Endothelial cell of umbilical vein (primary cell): ENCODE results near the gene SLC16A4. TPM values are rescaled to one million over a fixed set of nuclear protein-coding genes. Genes with fewer than 3 reads are reported as not detected.

Experiments used
- BruUV-seq: library from RNA; stranded (reverse); fragments of 400-500 nt; replicated peaks from 2 replicates; lab custom pipeline; 2021; lab: Mats Ljungman, UMichigan
- CTCF ChIA-PET: fragments of 300-600, 350-600 bp; sonication (Branson Sonifier 250); formaldehyde crosslinking; loops from one replicate; lab custom pipeline; 2021; ENCODE audit warnings: antibody characterized with exemption, inconsistent platforms; lab: Charles Lee
- POLR2A ChIA-PET: fragments of 300-600, 350-600 bp; sonication (Branson Sonifier 250); formaldehyde crosslinking; loops from one replicate; lab custom pipeline; 2021; ENCODE audit warnings: antibody characterized with exemption, inconsistent platforms; lab: Charles Lee
- DNase-seq: peaks from one replicate; pipeline ENCODE4 v3.0.0-alpha.2; 2011; ENCODE audit warnings: low read depth, low spot score
- FAIRE-seq: peaks from 2 replicates; lab custom pipeline; 2011; peaks lifted over from hg19 to GRCh38; lab: Jason Lieb, UNC
- H2AFZ ChIP-seq: 2 replicates; pipeline ENCODE4 v1.6.0; 2012; ENCODE audit warnings: low read depth, low read length, control low read depth, inconsistent platforms
- H3K27ac ChIP-seq: 2 replicates; pipeline ENCODE4 v1.5.1; 2011; ENCODE audit warnings: low read depth, mild to moderate bottlenecking, control low read depth, low read length, moderate library complexity; ENCODE audit not compliant: insufficient read depth
- H3K27me3 ChIP-seq, 2 experiments: 2 replicates each; pipeline versions ENCODE4 v1.6.0 to v1.6.1; 2011; ENCODE audit warnings: low read length in 2 of 2, mixed read lengths in 1 of 2; ENCODE audit not compliant: control insufficient read depth in 2 of 2, insufficient read depth in 2 of 2
- H3K36me3 ChIP-seq, 2 experiments: 2 replicates in 1 of 2; 3 replicates in 1 of 2; pipeline ENCODE4 v1.5.1; 2011; ENCODE audit warnings: low read length in 2 of 2, mild to moderate bottlenecking in 1 of 2, moderate library complexity in 1 of 2; ENCODE audit not compliant: control insufficient read depth in 2 of 2, insufficient read depth in 2 of 2; ENCODE audit errors: extremely low read depth in 1 of 2
- H3K4me1 ChIP-seq: 3 replicates; pipeline ENCODE4 v1.5.1; 2011; ENCODE audit warnings: mild to moderate bottlenecking, low read length; ENCODE audit not compliant: control insufficient read depth, insufficient read depth; ENCODE audit errors: extremely low read depth
- H3K4me2 ChIP-seq: 2 replicates; pipeline ENCODE4 v1.6.1; 2011; ENCODE audit warnings: low read length, control low read depth, mixed read lengths; ENCODE audit not compliant: insufficient read depth
- H3K4me3 ChIP-seq, 3 experiments: fragments of 200-600 bp in 1 of 3; sonication (generic), shearing (Covaris generic) in 1 of 3; replicated peaks in 1 of 3; 2 replicates each; pipeline ENCODE4 v1.5.1; 2011 to 2016; ENCODE audit warnings: control low read depth in 3 of 3, low read length in 3 of 3, mild to moderate bottlenecking in 2 of 3, inconsistent platforms in 1 of 3, low read depth in 1 of 3, moderate library complexity in 1 of 3; ENCODE audit not compliant: insufficient read depth in 1 of 3
- H3K79me2 ChIP-seq: 2 replicates; pipeline ENCODE4 v1.6.0; 2012; ENCODE audit warnings: low read length, inconsistent platforms; ENCODE audit not compliant: control insufficient read depth, insufficient read depth
- H3K9ac ChIP-seq: replicated peaks from 2 replicates; pipeline ENCODE3; 2011; ENCODE audit warnings: low read length, control low read depth; ENCODE audit not compliant: insufficient read depth; ENCODE audit errors: extremely low read depth
- H3K9me1 ChIP-seq: replicated peaks from 3 replicates; pipeline ENCODE4 v1.6.0; 2011; ENCODE audit warnings: mild to moderate bottlenecking, low read length; ENCODE audit not compliant: control insufficient read depth, insufficient read depth; ENCODE audit errors: extremely low read depth
- H3K9me3 ChIP-seq: replicated peaks from 2 replicates; pipeline ENCODE4 v1.5.1; 2012; ENCODE audit warnings: low read length, inconsistent platforms; ENCODE audit not compliant: control insufficient read depth, insufficient read depth
- H4K20me1 ChIP-seq: replicated peaks from 2 replicates; pipeline ENCODE3; 2011; ENCODE audit warnings: mild to moderate bottlenecking, low read length; ENCODE audit not compliant: control insufficient read depth, insufficient read depth; ENCODE audit errors: extremely low read depth
- EZH2 ChIP-seq: IDR thresholded peaks from 2 replicates; pipeline ENCODE4 v1.6.1; 2012; ENCODE audit warnings: borderline replicate concordance, low read depth, mild to moderate bottlenecking, moderate library complexity, low read length, inconsistent platforms; ENCODE audit not compliant: severe bottlenecking
- FOS ChIP-seq: IDR thresholded peaks from 2 replicates; pipeline ENCODE4 v1.6.1; 2011; ENCODE audit warnings: mild to moderate bottlenecking, low read length, moderate library complexity, borderline replicate concordance; ENCODE audit not compliant: insufficient read depth
- GATA2 ChIP-seq: IDR thresholded peaks from 2 replicates; pipeline ENCODE4 v1.7.0; 2011; ENCODE audit warnings: low read depth, mild to moderate bottlenecking, moderate library complexity, mixed read lengths, low read length; ENCODE audit not compliant: insufficient read length, insufficient read depth
- JUN ChIP-seq: IDR thresholded peaks from 2 replicates; pipeline ENCODE4 v1.6.1; 2011; ENCODE audit warnings: borderline replicate concordance, low read depth; ENCODE audit not compliant: insufficient read length, insufficient read depth
- MYC ChIP-seq: IDR thresholded peaks from one replicate; pipeline ENCODE4 v1.6.1; 2011; ENCODE audit warnings: mild to moderate bottlenecking, low read depth, low read length
- POLR2A ChIP-seq: IDR thresholded peaks from 2 replicates; pipeline ENCODE4 v1.6.1; 2012; ENCODE audit warnings: low read depth, mild to moderate bottlenecking, control low read depth, low read length
- POLR2AphosphoS5 ChIP-seq: IDR thresholded peaks from 2 replicates; pipeline ENCODE4 v1.6.1; 2012; ENCODE audit warnings: low read depth, mild to moderate bottlenecking, control low read depth, low read length, moderate library complexity; ENCODE audit not compliant: insufficient read depth
- dilution Hi-C: fragments of 300-500 bp; cut with MboI; formaldehyde crosslinking; loops from one replicate; pipeline ENCODE4 v1.15.0; 2019; ENCODE audit warnings: low sequenced_read_pairs; ENCODE audit not compliant: extremely low pct_ligation_motif_present
- intact Hi-C: fragments of 100-400 bp; cut with micrococcal nuclease; formaldehyde crosslinking; loops from one replicate; pipeline ENCODE4 v1.10.0; 2022
- polyA plus RNA-seq, 4 experiments: library from polyadenylated mRNA; depleted of rRNA in 3 of 4; stranded (reverse) in 3 of 4; unstranded in 1 of 4; fragments of >200 nt; gene quantifications; 2 replicates each; pipeline versions ENCODE4 v1.2.1 to v1.2.3, GENCODE V29; 2011 to 2012; ENCODE audit warnings: missing spikeins in 1 of 4
- total RNA-seq: library from RNA; stranded (reverse); gene quantifications from 2 replicates; pipeline ENCODE4 v1.2.3, GENCODE V29; 2021
- TF ChIP-seq, protein P1 (sequence below): IDR thresholded peaks from 2 replicates; pipeline ENCODE4 v1.6.1; 2011; ENCODE audit not compliant: insufficient read depth, insufficient read length
- TF ChIP-seq, protein P2 (sequence below), 2 donors: IDR thresholded peaks; 1 replicate in 1 of 2; 2 replicates in 1 of 2; pipeline ENCODE4 v1.5.1; 2011; ENCODE audit warnings: low read length in 2 of 2, mild to moderate bottlenecking in 2 of 2, moderate library complexity in 2 of 2, control low read depth in 1 of 2, inconsistent platforms in 1 of 2, low read depth in 1 of 2; ENCODE audit not compliant: insufficient read depth in 1 of 2; ENCODE audit errors: extremely low read depth in 1 of 2

The SLC16A4 gene
- total and polyA plus RNA-seq, 2 donors (not counting 3 experiments of a cell fraction or from before 2014, with no cell fraction given), result 2.8 to 7.2 TPM

DNA sequence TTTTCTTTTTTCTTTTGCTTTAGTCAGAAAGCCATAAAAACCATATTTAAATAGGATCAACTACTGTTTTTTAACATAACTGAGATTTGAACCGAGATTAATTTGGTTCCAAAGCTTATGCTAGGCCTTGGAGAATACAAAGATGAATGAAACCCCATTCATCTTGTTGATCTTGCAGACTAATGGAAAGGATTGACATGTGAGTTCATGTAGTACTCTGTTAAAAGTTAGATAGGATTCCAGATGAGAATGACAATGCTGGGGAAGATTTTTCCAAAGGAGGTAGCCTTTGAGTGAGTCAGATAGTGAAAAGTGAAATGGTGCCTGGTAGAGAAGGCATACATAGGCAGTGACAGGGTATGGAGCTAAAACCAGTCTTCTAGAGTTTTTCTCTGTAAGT is 29.0 kb downstream of the SLC16A4 start:
- Histone ChIP-seq H3K4me1 (no peaks in the 10 kb centered on the region), H3K79me2 (peaks cover 32% of the 10 kb centered on the region), H3K27ac (no peak overlapping the region), H3K4me2 (no peak overlapping the region), H3K36me3 (peaks cover 0 to 3% of the 10 kb centered on the region in 2 experiments), H3K4me3 (no peak overlapping the region), H3K9ac (no peak overlapping the region), H3K9me3 (no peaks in the 10 kb centered on the region), H4K20me1 (no peaks in the 10 kb centered on the region), H3K27me3 (no peaks in the 10 kb centered on the region), H3K9me1 (no peaks in the 10 kb centered on the region), H2AFZ (no peak overlapping the region)
- intact Hi-C loops (no loop called here), dilution Hi-C loops (no loop called here)
- ChIA-PET POLR2A (interaction anchor here (0.7 kb wide), 1 partner anchor 28 kb away, joined by 11 read pairs; no protein-coding TSS in a partner anchor), CTCF (interaction anchor here (1.5 to 1.9 kb wide), 2 partner anchors 21 to 154 kb away, joined by 4 to 5 read pairs; no protein-coding TSS in a partner anchor)
- no peak for TF ChIP-seq MYC
- TF ChIP-seq POLR2A, result no peak
- TF ChIP-seq EZH2, result no peak
- TF ChIP-seq JUN, result no peak
- no peak for TF ChIP-seq POLR2AphosphoS5
- FAIRE-seq (no peak), DNase-seq (no peak)
- no TSS peak for BruUV-seq

DNA sequence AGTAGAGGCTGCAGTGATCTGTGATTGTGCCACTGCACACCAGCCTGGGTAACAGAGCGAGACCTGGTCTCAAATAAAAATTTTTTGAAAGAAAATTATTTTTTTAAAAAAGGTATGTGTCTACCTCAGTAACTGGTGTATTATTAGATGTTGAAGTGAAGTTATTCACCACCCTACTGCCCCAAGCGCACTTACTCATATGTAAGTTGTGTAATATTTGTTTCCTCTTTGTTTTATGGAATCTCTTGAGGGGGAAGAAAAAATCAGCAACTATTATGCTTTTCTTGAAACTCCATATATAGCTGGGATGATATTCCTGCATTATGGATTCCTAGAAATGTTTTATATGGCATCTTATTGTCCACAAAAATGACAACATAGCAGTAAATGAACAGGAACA is 30.4 kb downstream of the SLC16A4 start:
- no peak overlapping the region for H3K4me3 ChIP-seq
- H3K27ac ChIP-seq, result no peak overlapping the region
- no peak overlapping the region for H2AFZ ChIP-seq
- BruUV-seq, result no TSS peak
- no peak for DNase-seq
- H3K9me1 ChIP-seq, result no peaks in the 10 kb centered on the region
- ChIA-PET POLR2A (no interaction called here), CTCF (interaction anchor here (1.0 to 1.9 kb wide), 6 partner anchors 11 to 153 kb away, joined by 3 to 6 read pairs (median 4); no protein-coding TSS in a partner anchor)
- peaks cover 0 to 9% of the 10 kb centered on the region in 2 experiments for H3K36me3 ChIP-seq
- TF ChIP-seq POLR2AphosphoS5 (no peak), FOS (no peak), JUN (no peak), POLR2A (no peak), GATA2 (no peak), MYC (no peak), EZH2 (no peak)
- TF ChIP-seq, protein P1, sequence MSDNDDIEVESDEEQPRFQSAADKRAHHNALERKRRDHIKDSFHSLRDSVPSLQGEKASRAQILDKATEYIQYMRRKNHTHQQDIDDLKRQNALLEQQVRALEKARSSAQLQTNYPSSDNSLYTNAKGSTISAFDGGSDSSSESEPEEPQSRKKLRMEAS, result no peak
- TF ChIP-seq, protein P2, sequence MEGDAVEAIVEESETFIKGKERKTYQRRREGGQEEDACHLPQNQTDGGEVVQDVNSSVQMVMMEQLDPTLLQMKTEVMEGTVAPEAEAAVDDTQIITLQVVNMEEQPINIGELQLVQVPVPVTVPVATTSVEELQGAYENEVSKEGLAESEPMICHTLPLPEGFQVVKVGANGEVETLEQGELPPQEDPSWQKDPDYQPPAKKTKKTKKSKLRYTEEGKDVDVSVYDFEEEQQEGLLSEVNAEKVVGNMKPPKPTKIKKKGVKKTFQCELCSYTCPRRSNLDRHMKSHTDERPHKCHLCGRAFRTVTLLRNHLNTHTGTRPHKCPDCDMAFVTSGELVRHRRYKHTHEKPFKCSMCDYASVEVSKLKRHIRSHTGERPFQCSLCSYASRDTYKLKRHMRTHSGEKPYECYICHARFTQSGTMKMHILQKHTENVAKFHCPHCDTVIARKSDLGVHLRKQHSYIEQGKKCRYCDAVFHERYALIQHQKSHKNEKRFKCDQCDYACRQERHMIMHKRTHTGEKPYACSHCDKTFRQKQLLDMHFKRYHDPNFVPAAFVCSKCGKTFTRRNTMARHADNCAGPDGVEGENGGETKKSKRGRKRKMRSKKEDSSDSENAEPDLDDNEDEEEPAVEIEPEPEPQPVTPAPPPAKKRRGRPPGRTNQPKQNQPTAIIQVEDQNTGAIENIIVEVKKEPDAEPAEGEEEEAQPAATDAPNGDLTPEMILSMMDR (IDR thresholded peaks at IDR 0.05; ENCODE audit: extremely low read depth in 1 of 2, insufficient read depth in 1 of 2, low read depth in 1 of 2, low read length in 2 of 2), result no peak
- H3K4me1 ChIP-seq, result no peaks in the 10 kb centered on the region
- peaks cover 44% of the 10 kb centered on the region for H3K79me2 ChIP-seq
- intact Hi-C loops (no loop called here), dilution Hi-C loops (no loop called here)
- no peak for FAIRE-seq
- no peaks in the 10 kb centered on the region for H3K27me3 ChIP-seq
- H3K9me3 ChIP-seq, result no peaks in the 10 kb centered on the region
- no peak overlapping the region for H3K9ac ChIP-seq
- H4K20me1 ChIP-seq, result peaks cover 2% of the 10 kb centered on the region
- no peak overlapping the region for H3K4me2 ChIP-seq
